Transverse colon (tissue), 4 donors: ENCODE data around the gene ZNF609.

ENCODE experiments used
- CTCF ChIP-seq, 5 experiments: fragments of 200-600 bp in 3 of 5; fragments of 450-650 bp in 2 of 5; sonication (generic) in 3 of 5; IDR thresholded peaks; 1 replicate in 2 of 5; 2 replicates in 3 of 5; pipeline ENCODE4 v1.5.1; 2016 to 2017; ENCODE audit warnings: antibody characterized with exemption in 5 of 5, inconsistent platforms in 3 of 5, mild to moderate bottlenecking in 2 of 5, moderate library complexity in 1 of 5
- POLR2A ChIP-seq: fragments of 450-650 bp; IDR thresholded peaks from one replicate; pipeline ENCODE4 v1.6.1; 2016; ENCODE audit warnings: antibody characterized with exemption, mild to moderate bottlenecking, moderate library complexity
- POLR2AphosphoS5 ChIP-seq, 3 donors: sonication (generic); formaldehyde crosslinking; IDR thresholded peaks; one replicate each; pipeline ENCODE4 v1.6.1; 2016; ENCODE audit warnings: antibody characterized with exemption in 3 of 3

- TF ChIP-seq CTCF (IDR thresholded peaks at IDR 0.05) = no peak
- no peak for TF ChIP-seq POLR2A
- no peak for TF ChIP-seq POLR2AphosphoS5 (IDR thresholded peaks at IDR 0.05)
Measured at GRCh38 chr15:64459066-64459781, 1.2 kb upstream of the ZNF609 start.
